NOMO-1 (cell line): ENCODE measurements around the gene RERE.
"Not testable (repeated sequence)": the region's sequence is repeated elsewhere in the genome, so short reads cannot be mapped to it uniquely, and the experiment has no call there.

ENCODE experiments used
- DNase-seq, 2 experiments: peaks; one replicate each; lab custom pipeline; 2025; ENCODE audit not compliant: unreplicated experiment in 2 of 2; lab: John Stamatoyannopoulos, UW

The RERE gene

DNA sequence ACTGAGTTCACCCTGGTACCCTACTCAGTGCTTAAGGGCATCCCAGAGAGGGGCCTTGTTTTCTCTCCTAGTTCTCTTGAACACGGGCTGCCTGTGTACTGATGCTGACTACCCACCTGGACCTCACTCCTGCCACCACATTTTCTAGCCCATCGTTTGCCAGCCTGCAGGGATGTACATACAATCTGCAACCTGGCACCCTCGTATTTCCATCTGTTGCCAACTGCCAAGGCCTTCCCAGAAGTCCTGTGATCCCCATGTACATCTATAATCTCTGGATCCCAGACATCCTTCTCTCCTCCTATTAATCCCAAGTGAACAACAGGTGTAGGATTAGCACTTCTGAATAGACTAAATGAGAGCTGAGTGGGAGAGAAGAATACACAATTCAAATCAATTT is 287.5 kb downstream of the RERE start:
- no peak for DNase-seq

DNA sequence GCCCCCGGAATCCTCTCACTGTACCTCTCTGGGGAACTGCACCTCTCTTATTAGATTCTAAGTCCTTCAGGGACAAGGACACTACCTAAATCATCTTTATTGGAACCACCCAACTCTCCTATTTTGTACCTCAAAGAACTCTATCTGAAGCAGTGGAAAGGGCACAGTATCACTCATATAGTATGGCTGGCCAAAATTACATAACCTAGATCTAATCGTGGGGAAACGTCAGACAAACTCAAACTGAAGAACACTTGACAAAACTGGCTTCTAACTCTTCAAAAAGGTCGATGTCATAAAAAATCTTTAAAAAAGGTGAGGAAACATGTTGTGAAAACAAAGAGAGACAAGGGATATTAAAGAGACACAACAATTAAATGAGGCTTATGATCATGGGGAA is 289.5 kb downstream of the RERE start:
- no peak for DNase-seq

DNA sequence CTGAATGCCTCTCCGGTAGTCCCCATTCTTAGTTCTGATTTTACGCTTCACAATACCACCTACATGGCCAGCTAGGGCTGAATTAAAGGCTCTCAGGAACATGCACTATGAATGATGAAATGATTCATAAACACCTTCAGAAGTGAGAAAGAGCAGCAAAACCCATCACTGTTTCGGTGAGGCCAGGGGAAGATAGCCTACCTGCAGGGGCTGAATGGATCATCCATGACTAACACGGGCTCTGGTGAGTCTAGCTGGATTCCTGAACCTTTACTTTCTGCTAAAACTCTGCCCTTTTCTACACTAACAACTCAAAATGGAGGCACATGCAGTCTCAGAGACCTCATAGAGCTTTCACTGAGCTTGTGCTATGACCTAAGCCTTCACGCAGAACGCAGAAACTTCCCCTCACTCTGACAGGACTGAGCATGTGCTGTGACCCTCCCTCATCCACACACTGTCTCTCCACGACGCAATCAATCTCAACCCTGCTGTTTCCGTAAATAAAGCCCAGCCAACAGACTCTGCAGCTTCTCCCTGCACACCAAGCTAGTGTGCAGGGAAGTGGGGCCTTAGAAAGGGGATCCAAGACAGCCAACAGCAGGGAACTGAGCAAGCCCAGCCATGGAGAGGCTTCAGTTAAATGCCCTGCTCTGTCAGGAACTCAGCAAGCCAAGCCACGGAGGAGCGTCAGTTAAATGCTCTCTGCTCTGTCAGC is 291.7 kb downstream of the RERE start:
- DNase-seq: peak; percentile 92 to 98

DNA sequence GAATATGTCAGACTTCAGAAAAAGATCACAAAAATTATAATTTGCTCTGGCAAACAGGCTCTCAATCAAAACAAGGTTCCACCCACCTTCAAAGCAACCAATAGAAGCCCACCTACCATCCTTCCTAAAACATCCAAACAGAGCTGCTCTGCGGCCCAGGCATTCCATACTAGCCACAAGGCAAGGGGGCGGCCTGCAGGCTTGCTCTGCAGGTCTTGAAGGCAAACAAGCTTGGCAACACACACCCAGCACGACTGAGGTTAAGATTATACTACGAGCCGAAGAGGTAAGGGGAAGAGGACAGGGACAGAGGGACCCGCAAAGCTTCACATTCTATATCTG is 292.3 kb downstream of the RERE start:
- DNase-seq: no peak

DNA sequence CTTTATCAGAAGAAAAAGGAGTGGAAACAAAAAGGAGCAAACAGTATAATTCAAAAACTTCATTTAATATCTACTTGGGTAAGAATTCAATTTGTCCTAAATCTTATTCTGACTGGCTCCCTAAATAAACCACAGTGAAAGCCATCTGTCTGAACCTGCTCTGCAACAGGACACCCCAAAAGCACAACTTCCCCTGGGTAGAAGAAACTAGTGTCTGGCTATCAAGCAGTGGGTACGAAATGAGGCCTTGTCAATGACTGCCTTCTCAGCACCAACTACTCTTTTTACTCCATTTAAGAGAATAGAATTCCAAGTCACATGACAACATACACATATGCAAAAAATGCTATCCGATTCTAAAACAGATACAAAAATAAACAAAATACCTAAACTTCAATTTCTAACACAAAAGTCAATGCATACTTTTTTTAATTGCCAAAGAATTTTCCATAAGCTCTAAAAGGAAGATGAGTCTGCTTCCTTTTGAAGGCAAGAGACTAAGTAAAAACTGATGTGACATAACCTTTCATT is 292.7 kb downstream of the RERE start:
- DNase-seq: no peak

DNA sequence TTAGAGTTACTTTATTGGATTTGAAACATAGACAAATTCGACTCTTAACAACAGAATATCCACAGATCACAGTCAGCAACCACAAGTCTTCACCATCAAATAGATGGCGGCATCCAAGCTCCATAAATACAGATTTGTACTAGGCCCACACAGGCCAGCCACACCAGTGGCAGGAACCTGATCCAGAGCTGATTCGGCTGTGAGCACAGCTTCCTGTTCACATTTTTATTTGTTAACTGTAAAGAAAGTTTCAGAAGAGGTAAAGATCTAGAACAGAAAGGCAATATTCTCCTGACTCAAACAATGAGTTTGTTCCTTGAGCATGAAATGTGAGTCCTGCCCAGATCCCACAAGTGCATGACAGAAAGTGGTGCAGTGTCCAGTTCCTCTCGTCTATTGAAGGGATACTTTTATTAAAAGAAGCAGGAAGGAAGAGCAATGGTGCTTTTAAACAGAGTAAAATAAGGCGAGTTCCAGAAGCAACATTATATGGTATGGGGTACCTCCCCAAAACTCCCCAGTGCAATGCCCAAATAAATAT is 293.7 kb downstream of the RERE start:
- DNase-seq: no peak

DNA sequence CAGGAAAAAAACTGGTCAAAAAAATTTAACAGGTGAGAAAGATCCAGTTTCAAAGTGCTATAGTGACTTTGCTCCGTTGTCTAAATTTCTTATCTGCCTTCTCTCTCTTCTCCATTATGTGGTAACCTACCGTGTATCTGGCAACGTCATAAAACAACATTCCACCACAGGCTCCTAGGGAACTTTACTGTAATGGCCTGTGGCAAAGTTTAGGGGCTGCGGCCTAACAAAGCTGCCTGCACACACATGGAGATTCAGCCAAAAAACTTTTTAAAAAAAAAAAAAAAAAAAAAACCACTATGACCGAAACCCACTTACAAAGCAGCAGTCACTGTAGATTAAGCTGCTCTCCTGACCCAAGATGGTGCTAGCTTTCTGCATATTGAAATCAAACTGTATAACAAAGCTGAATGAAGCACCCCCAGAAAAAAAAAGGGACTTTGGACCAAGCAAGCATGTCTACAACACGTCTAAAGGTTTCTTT is 296.9 kb downstream of the RERE start:
- DNase-seq: no peak

DNA sequence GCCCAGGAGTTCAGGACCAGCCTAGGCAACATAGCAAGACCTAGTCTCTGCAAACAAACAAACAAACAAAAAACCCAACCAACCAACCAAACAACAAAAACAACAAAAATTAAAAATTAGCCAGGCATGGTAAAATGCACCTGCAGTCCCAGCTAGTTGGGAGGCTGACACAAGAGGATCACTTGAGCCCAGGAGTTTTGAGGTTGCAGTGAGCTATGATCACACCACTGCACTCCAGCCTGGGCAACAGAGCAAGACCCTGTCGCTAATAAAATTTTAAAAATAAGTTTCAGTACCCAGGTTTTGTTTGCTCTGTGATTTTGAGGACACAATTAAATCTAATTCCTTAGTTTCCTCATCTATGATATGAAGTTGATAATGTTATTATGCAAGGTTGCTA is 298.3 kb downstream of the RERE start:
- DNase-seq: no peak

DNA sequence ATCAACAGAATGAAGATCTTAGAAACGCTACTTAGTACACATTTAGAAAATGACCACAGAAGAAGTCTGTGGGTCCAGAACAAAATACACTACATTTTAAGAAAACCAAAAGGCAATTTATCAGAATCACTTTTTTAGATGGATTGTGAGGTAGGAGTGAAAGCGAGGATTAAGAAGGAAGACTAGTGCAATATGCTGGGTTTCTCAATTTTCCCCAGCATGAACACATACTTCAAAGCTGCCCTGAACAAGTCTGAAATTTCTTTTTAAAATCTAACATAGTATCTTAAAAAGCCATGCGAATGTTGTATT is 299.0 kb downstream of the RERE start:
- DNase-seq: no peak

DNA sequence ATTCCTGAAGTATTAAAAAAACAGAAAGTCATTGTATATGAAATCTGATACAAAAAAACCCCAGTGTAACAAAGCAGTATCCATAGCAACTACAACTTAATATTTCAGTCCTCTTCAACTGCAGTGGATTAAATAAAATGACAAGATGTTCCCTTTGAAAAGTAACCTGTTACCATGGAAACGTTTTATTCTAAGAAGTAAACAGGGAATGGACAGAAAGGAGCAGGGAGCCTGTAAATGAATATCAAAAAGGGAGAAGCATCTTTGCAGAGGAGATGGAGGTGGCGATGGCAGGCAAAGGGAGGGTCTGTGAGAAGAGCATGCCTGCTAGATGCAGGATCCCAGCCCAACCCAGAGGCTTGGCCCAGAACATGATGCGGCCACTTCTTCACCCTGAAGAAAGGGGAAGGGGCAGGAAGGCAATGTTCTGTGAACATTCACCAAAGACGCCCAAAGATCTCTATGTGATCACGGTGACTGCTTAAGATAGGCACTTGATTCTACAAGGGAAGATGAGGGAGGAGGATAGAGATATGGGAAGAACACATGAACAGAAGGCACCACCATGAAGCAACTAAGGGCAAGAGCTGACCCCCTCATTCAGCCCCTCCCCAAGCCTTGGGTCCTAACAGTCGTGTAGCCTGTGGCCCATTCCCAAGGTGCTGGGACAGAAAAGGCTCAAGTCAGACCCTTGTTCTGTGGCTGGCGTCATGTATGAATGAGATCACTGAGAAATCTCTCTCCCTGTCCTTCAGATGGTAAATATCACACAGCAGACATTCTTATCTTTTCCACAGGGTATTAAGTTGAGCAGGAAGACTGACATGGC is 299.6 kb downstream of the RERE start:
- no peak for DNase-seq

DNA sequence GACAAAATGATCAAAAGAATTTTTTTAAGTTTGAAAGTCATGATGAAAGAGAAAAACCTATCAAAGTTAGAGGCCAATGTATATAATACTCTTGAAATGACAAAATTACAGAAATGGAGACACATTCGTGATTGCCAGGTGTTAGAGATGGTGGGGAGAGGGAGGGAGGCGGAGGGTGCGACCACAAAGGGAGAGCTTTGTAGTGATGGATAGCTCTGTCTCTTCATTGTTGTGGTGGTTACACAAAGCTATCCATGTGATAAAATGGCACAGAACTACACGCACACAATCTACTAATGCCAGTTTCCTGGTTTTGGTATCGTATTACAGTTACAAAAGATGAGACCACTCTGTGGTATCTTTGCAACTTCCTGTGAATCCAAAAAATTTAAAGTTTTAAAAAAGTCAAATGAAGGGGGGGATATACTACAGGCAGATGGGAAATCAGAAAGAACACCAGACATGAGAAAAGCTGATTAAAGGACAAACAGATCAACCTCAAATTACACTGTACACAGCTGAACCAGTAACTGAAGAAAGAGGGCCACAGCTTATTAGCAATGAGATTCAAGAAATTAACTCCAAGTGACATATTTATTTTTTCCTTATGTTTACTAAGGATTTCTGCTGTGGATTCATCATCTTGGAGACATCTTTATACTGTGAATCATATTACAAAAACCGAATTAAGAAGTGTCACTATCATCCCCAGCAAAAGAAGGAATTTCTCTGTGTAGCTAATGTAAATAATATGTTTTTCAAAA is 300.5 kb downstream of the RERE start:
- no peak for DNase-seq

DNA sequence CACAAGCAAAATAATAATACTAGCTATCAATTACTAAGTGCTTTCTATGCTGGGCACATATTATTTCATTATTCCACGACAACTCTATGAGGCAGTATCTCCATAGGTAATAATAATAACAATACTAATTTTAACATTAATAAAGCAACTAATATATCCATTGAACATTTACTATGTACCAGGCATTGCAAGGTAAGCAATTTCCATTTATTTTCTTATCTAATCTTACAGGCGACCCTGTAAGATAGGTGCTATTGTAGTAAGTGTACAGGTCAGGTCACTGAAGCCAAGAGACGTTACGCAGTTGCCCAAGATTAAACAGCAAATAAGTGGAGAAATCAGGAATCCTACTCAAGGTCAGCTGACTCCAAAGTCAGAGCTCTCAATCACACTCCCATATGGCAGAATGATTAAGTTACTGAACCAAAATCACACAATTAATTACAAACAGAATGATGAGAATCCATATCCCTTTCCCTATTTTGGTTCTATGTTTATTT is 301.1 kb downstream of the RERE start:
- DNase-seq: no peak

DNA sequence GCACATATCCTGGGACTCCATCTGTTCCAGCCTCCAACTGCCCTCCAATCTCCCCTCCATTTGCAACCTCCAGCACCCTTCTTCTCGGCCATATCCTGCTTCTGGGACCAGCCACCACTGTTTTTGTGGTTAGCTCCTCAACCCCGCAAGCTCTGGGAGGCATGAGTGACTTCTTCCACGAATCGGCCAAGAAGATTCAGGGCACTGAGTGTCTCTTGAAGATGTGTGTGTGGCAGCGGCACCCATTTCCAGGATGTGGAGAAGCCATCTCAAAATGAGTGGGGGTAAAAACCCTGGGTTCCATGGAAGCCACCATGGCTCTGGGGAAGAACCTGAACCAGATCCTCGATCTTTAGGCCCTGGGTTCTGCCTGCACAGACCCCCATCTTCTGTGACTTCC is 304.9 kb downstream of the RERE start:
- no peak for DNase-seq

DNA sequence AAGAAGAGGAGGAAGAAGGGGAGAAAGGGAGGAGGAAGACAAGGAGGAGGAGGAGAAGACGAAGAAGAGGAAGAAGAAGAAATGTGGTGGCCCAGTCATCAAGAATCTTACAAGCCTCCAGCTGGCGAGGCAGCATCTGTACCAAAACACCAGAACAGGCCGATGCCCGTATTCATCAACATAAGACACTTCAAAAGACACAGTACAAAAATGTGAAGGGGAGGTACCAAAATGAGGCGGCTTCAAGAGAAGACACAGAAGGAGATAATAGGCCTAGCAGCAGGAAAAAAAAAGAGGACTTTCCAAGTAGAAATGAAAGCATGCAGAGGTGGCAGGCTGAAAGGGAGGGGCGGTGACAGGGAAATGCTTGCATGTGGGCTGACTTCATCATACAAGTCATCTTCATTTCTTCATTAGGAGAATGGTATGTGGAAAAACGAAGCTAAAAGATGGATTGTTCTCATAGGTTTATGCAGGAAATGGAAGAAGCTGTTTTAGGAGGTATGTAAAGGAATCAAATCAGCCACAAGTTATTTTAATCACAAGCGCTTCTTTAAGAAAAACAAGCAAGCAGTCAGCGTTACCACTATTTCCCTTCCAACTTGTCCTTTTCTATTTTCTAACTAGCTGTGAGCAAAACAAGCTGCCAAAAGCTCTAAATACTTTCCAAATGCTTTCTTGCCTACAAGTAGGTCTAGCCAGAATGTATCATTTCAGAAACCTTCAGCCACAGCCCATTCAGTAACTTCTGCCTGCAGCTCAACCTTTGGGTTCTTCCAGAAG is 307.2 kb downstream of the RERE start:
- DNase-seq: no peak

DNA sequence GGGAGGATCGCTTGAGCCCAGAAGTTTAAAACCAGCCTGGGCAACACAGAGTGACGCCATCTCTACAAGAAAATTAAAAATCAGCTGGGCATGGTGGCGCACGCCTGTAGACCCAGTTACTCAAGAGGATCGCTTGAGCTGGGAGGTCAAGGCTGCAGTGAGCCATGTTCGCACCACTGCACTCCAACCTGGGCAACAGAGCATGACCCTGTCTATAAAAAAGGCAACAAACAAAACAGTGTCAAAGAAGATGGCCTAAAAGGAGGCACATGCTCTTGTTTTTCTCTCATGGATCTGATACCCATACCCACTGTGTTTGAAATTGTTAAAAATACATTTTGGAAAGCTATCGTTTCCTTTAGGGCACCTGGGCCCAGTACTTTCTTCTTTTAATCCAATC is 307.9 kb downstream of the RERE start:
- no peak for DNase-seq

DNA sequence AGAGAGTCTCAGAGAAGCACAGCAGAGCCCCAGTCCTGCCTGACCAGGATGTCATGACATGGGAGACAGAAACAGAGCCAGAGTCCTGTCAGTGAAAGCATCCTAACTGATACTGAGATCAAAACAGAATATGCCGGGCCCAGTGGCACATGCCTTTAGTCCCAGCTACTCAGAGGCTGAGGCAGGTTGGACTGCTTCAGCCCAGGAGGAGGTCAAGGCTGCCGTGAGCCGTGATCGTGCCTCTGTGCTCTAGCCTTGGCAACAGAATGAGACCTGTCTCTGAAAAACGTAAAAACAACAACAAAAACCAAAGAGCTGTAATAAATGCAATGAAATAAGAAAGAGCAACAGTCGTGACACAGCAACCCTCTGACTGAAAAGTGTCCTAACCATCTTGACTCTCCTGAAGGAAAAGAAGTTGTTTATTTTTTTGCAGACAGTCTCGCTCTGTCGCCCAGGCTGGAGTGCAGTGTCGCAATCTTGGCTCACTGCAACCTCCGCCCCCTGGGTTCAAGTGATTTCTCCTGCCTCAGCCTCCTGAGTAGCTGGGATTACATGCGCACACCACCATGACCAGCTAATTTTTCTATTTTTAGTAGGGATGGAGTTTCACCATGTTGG is 310.3 kb downstream of the RERE start:
- no peak for DNase-seq

DNA sequence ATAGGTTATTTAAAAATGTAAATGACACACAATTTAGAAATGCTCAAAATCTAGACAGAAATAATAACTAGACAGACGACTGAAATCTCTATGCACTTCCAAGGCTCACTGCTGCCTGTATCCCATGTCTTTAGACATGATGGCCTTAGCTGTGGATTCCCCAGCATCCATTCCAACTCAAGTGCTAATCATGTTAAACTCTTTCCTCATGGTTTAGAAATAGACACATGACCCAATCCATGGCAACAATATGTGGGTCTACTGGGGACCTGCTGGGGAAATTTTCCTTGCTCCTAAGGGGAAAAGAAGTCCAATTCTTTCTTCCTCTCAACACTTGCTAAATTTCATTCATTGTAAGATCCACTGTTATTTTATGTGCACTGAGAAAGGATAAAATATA is 311.0 kb downstream of the RERE start:
- DNase-seq: no peak

DNA sequence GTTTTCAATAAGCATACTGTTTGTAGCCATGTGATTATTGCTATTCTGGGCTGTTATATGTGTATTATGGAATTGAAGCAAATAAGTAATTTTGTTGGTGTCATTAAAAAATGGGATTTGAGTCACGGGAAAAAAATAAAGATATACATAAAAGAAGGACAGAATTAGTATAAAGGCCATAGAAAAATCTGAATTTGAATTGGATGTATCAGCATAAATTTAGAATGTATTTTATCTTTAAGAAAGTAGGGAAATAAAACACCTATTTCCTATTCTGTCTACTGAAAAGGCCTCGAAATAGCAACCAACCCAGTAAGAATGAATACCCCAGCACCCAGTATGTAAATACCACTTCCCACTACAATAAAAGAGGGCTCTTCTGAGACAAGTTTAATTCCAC is 313.6 kb downstream of the RERE start:
- DNase-seq: no peak

DNA sequence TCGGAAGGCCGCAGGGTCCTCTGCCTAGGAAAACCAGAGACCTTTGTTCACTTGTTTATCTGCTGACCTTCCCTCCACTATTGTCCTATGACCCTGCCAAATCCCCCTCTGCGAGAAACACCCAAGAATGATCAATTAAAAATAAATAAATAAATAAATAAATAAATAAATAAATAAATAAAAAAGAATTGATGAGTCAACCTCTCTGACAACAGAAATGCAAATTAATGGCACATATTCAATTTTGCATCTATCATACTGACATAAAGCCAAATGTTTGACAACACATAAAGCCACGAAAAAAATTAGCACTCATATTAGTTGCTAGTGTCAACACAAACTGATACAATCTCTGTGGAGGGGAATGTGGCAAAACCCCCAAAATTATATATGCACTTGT is 314.5 kb downstream of the RERE start:
- DNase-seq: not testable (repeated sequence)
